ENCODE measurements around the gene KAZN. TPM values are rescaled to one million over a fixed set of nuclear protein-coding genes. Genes with fewer than 3 reads are reported as not detected.

Gene KAZN
- total RNA-seq, 1 experiment from 2014 or later = 7.0 TPM

GRCh38 chr1:14627608-14628489 is 29.4 kb downstream of the KAZN start:
- DNase-seq (ENCODE audit: low read depth) = no peak
- in situ Hi-C loops (cut with HindIII; ENCODE audit: low pct_unique_long_range_greater_than_20kb, low sequenced_read_pairs) = no loop called here

- no peak for DNase-seq (ENCODE audit: low read depth)
- in situ Hi-C loops (cut with HindIII; ENCODE audit: low pct_unique_long_range_greater_than_20kb, low sequenced_read_pairs) = no loop called here
Measured at GRCh38 chr1:14629363-14630014, 31.0 kb downstream of the KAZN start.

DNA sequence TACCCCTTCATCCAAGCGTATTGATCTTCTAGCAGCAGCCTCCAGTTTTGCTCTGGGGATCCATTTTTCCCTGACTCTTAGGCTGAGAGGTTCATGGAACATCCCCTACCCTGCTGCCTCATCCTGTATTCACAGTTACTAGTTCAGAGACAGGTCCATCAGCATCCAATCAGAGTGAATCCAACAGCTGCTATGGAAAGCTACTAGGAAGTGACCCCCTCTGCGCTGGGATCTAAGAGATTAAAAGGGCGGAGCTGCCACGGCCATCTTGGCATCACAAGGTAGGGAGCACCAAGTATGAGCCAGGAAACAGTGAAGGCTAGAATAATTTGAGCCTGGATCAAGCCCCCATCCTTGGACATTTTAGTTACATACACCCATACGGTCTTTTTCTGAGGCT is 32.5 kb downstream of the KAZN start:
- DNase-seq (ENCODE audit: low read depth) = no peak
- in situ Hi-C loops (cut with HindIII; ENCODE audit: low pct_unique_long_range_greater_than_20kb, low sequenced_read_pairs) = no loop called here

DNA sequence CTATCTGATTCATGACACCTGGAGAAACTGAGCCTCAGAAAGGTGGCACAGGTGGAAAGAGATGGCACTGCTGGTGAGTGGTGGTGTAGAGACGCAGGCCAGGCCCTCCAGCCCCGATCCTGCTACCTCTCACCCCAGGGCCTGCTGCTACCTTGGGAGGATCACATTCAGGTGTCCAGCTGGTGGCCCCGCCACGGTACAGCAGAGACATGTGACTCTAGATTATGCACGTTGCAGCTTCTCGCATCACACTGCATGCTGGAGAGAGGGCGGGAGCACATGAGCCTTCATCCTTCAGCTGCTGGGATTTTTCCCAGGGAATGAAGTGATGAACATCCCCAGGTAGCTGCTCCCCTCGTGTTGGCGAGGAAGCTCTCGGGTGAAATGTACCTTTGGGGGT is 32.9 kb downstream of the KAZN start:
- no peak for DNase-seq (ENCODE audit: low read depth)
- in situ Hi-C loops (cut with HindIII; ENCODE audit: low pct_unique_long_range_greater_than_20kb, low sequenced_read_pairs) = no loop called here

GRCh38 chr1:14634486-14634885 is 36.0 kb downstream of the KAZN start:
- DNase-seq (ENCODE audit: low read depth) = no peak

DNA sequence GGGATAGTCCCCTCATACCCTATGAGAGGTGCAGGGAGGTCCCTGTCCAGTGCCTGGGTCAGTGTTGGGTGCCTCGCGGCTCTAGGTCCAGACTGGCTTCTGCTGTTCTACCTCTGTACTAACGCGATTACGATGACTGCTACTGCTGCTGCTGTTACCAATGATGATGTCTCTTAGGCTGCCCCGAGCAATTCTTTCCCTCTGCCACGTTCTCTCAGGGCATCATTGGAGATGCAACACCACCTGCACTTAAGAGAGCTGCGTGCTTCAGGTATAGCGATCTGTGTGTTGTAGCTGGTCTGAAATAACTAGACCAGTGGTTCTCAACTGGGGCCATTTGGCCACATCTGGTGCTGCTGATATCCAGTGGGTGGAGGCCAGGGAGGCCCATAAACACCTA is 36.9 kb downstream of the KAZN start:
- no peak for DNase-seq (ENCODE audit: low read depth)
- in situ Hi-C loops (cut with HindIII; ENCODE audit: low pct_unique_long_range_greater_than_20kb, low sequenced_read_pairs) = no loop called here

More at GRCh38 chr1:14634486-14634885, 36.0 kb downstream of the KAZN start:
- in situ Hi-C loops (cut with HindIII; ENCODE audit: low pct_unique_long_range_greater_than_20kb, low sequenced_read_pairs) = no loop called here

- no peak for DNase-seq (ENCODE audit: low read depth)
- in situ Hi-C loops (cut with HindIII; ENCODE audit: low pct_unique_long_range_greater_than_20kb, low sequenced_read_pairs) = no loop called here
Measured at GRCh38 chr1:14636897-14637632, 38.6 kb downstream of the KAZN start.

- no peak for DNase-seq (ENCODE audit: low read depth)
- in situ Hi-C loops (cut with HindIII; ENCODE audit: low pct_unique_long_range_greater_than_20kb, low sequenced_read_pairs) = no loop called here
Measured at GRCh38 chr1:14639291-14640050, 41.0 kb downstream of the KAZN start.

DNA sequence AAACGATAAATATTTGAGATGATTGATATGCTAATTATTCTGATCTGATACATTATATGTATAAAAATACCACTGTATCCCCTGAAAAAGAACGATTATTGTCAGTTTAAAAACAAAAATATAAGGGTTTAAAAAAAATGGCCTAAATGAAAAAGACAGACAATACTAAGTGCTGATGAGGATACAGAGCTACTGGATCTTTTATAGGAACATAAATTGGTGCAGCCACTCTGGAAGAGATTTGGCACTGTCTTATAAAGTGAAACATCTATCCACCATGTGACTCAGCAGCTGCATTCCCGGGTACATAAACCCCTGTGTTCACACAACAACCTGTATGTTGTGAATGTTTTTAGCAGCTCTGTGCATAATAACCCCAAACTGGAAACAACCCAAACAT is 44.2 kb downstream of the KAZN start:
- in situ Hi-C loops (cut with HindIII; ENCODE audit: low pct_unique_long_range_greater_than_20kb, low sequenced_read_pairs) = no loop called here
- no peak for DNase-seq (ENCODE audit: low read depth)

DNA sequence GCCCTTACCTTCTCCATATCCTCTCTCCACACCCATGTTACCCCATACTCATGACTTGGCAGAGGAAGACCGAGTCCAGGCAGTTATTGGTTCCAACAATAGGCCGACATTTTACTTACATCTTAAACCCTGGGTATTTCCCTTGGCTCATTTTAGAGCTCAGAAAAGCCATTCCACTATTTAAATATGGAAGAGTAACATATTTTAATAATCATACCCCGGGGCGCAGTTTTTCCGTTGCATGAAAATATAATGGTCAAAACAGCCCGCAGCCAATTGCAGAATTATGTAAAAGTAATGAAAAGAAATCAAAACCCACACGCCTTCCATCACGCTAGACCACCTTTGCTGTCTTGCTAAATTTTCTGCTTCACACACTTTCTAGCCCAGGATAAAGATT is 48.5 kb downstream of the KAZN start:
- no peak for DNase-seq (ENCODE audit: low read depth)
- in situ Hi-C loops (cut with HindIII; ENCODE audit: low pct_unique_long_range_greater_than_20kb, low sequenced_read_pairs) = no loop called here

DNA sequence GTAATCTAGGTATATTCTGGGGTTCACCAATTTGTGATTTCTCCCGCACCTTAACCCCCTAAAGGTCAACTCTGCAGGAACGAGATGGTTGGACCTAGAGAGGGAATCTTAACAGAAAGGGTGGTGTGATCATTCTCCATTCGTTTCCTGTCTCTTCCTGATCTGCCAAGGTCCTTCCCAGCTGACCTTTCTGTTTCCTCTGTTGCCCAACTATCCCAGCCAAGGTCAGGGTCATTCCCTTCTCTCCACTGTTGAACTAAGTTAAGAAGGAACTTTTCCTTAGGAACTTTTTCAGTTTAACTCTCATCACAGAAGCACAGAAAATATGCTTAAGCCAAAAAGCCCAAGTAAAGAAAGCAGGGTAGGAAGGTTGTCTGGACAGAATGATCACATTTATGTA is 49.3 kb downstream of the KAZN start:
- in situ Hi-C loops (cut with HindIII; ENCODE audit: low pct_unique_long_range_greater_than_20kb, low sequenced_read_pairs) = no loop called here

DNA sequence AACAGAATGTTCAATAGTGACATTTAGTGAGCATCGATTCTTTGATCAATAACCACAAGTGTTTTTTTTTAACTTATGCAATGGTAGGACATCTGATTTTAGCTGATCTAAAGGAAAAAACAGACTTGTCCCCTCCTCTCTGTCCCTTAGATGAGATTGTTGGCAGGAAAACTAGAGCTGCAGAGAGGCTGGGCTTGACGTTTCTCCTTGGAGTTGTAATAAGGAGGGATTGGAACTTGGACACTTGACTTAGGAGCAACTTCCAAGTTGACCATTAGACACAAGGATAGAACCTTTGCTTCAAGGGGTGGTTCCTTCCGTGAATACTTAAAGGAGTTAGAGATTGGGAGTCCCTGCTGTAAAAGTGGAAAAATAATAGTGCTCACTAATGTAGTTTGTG is 49.9 kb downstream of the KAZN start:
- no peak for DNase-seq (ENCODE audit: low read depth)
- in situ Hi-C loops (cut with HindIII; ENCODE audit: low pct_unique_long_range_greater_than_20kb, low sequenced_read_pairs) = no loop called here

More for the DNA sequence above, 49.3 kb downstream of the KAZN start:
- no peak for DNase-seq (ENCODE audit: low read depth)

- in situ Hi-C loops (cut with HindIII; ENCODE audit: low pct_unique_long_range_greater_than_20kb, low sequenced_read_pairs) = no loop called here
- no peak for DNase-seq (ENCODE audit: low read depth)
Measured at GRCh38 chr1:14648896-14649855, 50.7 kb downstream of the KAZN start.

GRCh38 chr1:14649976-14650375 is 51.5 kb downstream of the KAZN start:
- in situ Hi-C loops (cut with HindIII; ENCODE audit: low pct_unique_long_range_greater_than_20kb, low sequenced_read_pairs) = no loop called here
- DNase-seq (ENCODE audit: low read depth) = no peak

DNA sequence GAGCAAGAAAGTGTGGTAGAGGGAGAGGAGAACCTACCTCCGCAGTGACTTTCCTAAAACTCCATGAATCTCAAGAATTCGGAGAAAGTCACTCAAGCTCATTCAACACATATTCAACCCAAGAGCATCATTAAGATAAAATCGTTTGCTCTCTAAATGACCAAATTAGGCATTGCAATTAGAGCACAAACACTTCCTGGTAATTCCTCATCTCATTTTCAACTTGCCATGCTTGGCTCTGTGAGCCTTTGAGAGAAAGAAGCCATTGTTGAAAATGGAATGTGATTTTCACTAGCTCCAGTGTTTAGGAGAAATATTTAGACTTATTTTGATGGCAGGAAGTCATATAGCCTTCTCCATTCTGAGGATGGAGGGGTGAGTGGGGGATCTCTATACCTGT is 52.5 kb downstream of the KAZN start:
- in situ Hi-C loops (cut with HindIII; ENCODE audit: low pct_unique_long_range_greater_than_20kb, low sequenced_read_pairs) = no loop called here
- DNase-seq (ENCODE audit: low read depth) = no peak

DNA sequence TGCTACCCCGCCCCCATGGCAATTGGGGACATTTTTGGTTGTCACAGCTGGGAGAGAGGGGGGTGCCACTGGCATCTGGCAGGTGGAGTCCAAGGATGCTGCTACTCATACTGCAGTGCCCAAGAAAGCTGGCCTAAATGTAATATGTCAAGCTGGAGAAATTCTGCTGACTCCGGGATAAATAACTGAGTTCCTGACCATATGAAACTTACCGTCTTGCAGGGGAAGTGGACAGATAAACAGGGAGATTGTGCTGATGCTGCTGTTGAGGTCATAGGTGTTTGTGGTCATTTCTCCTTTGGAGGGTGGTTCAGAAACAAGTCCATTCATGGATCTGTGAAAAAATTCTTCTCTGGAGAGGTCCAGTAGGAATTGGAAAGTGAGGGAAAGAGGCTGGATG is 54.4 kb downstream of the KAZN start:
- in situ Hi-C loops (cut with HindIII; ENCODE audit: low pct_unique_long_range_greater_than_20kb, low sequenced_read_pairs) = no loop called here
- DNase-seq (ENCODE audit: low read depth) = no peak

- in situ Hi-C loops (cut with HindIII; ENCODE audit: low pct_unique_long_range_greater_than_20kb, low sequenced_read_pairs) = no loop called here
- peak; percentile 37 for DNase-seq (ENCODE audit: low read depth)
Measured at GRCh38 chr1:14653461-14653960, 55.0 kb downstream of the KAZN start.
